Measurements from ENCODE around the gene CCS. TPM values are rescaled to one million over a fixed set of nuclear protein-coding genes. Genes with fewer than 3 reads are reported as not detected.

CCS gene
- total and polyA plus RNA-seq, 9 of the 15 experiments (the other 6 are each of a cell fraction or from before 2014, with no cell fraction given) = 1.1 to 46.6 (median 26.8) TPM

DNA sequence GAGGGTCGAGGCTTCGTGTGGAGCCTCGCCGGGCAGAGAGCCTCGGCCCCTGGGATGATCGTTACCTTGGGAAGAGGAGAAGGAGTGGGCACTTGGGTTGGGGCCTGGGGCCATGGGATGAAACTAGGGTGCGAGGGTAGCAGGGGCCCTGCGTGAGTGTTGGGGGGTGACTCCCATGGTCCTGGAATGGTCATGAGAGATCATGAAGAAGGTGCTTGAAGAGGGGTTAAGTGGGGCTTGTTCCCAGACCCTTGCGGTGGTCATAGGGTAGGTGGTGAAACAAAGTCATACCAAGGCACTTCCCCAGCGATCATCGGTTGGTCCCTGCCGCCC, 284 bp downstream of the CCS start (continued):
- no peak for TF ChIP-seq CHD2 (IDR thresholded peaks at IDR 0.05; ENCODE audit: low read depth, low read length)
- no peak for TF ChIP-seq MXD1 (CRISPR knock-in tag; IDR thresholded peaks at IDR 0.05; ENCODE audit: borderline replicate concordance, poor library complexity, severe bottlenecking)
- no peak; a peak in 1 of 4 replicates for TF ChIP-seq ZNF639 (CRISPR knock-in tag; conservative IDR thresholded peaks at IDR 0.05 in 1 of 2, IDR thresholded peaks at IDR 0.05 in 1 of 2)
- TF ChIP-seq OTX1 (CRISPR knock-in tag; IDR thresholded peaks at IDR 0.05) = 0 out of 2 replicates have a peak, but pooled peaks have one; percentile 79
- TF ChIP-seq POLR2A (conservative IDR thresholded peaks at IDR 0.05) = no peak; the same call in 1 of the 2 replicates
- no peak for TF ChIP-seq ZNF146 (CRISPR knock-in tag; IDR thresholded peaks at IDR 0.05; ENCODE audit: unreplicated experiment)
- no peak for TF ChIP-seq BHLHE40 (IDR thresholded peaks at IDR 0.05; ENCODE audit: low read length)
- TF ChIP-seq NUFIP1 (IDR thresholded peaks at IDR 0.05; ENCODE audit: partially characterized antibody) = no peak
- TF ChIP-seq HDAC2 (IDR thresholded peaks at IDR 0.05) = no peak
- TF ChIP-seq CCAR2 (IDR thresholded peaks at IDR 0.05; ENCODE audit: low read depth, low read length) = no peak
- TF ChIP-seq, protein P1, sequence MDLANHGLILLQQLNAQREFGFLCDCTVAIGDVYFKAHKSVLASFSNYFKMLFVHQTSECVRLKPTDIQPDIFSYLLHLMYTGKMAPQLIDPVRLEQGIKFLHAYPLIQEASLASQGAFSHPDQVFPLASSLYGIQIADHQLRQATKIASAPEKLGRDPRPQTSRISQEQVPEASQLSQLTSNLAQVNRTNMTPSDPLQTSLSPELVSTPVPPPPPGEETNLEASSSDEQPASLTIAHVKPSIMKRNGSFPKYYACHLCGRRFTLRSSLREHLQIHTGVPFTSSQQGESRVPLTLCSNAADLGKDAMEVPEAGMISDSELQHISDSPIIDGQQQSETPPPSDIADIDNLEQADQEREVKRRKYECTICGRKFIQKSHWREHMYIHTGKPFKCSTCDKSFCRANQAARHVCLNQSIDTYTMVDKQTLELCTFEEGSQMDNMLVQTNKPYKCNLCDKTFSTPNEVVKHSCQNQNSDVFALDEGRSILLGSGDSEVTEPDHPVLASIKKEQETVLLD (IDR thresholded peaks at IDR 0.05) = no peak
- no peak for TF ChIP-seq HMG20B (CRISPR knock-in tag; IDR thresholded peaks at IDR 0.05)
- TF ChIP-seq MYBL2 (IDR thresholded peaks at IDR 0.05; ENCODE audit: low read depth) = no peak
- no peak for TF ChIP-seq MYBL2 (CRISPR knock-in tag; IDR thresholded peaks at IDR 0.05; ENCODE audit: borderline replicate concordance)
- no peak for TF ChIP-seq MEIS2 (IDR thresholded peaks at IDR 0.05; ENCODE audit: partially characterized antibody)
- TF ChIP-seq, protein P2, sequence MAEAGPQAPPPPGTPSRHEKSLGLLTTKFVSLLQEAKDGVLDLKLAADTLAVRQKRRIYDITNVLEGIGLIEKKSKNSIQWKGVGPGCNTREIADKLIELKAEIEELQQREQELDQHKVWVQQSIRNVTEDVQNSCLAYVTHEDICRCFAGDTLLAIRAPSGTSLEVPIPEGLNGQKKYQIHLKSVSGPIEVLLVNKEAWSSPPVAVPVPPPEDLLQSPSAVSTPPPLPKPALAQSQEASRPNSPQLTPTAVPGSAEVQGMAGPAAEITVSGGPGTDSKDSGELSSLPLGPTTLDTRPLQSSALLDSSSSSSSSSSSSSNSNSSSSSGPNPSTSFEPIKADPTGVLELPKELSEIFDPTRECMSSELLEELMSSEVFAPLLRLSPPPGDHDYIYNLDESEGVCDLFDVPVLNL (CRISPR knock-in tag; IDR thresholded peaks at IDR 0.05; ENCODE audit: low read depth) = no peak
- peak; percentile 10; the same call in 1 of the 2 replicates for TF ChIP-seq RBFOX2 (IDR thresholded peaks at IDR 0.05; ENCODE audit: low read depth, low read length)
- TF ChIP-seq CAMTA2 (CRISPR knock-in tag; conservative IDR thresholded peaks at IDR 0.05) = no peak
- TF ChIP-seq MCM3 (IDR thresholded peaks at IDR 0.05) = no peak
- TF ChIP-seq MTA1 (IDR thresholded peaks at IDR 0.05; ENCODE audit: borderline replicate concordance) = peak; percentile 49; the same call in 1 of the 2 replicates
- TF ChIP-seq IRF9 (tag; IDR thresholded peaks at IDR 0.05) = no peak
- TF ChIP-seq U2AF1 (optimal IDR thresholded peaks at IDR 0.05; ENCODE audit: low read depth, low read length) = no peak
- TF ChIP-seq ZFX (CRISPR knock-in tag; IDR thresholded peaks at IDR 0.05) = peak; percentile 53
- no peak for TF ChIP-seq NFE2L1 (tag; IDR thresholded peaks at IDR 0.05; ENCODE audit: borderline replicate concordance, low read depth)
- TF ChIP-seq TARDBP (IDR thresholded peaks at IDR 0.05) = no peak
- TF ChIP-seq ZBTB8A (IDR thresholded peaks at IDR 0.05; ENCODE audit: partially characterized antibody) = no peak
- TF ChIP-seq CREBBP (IDR thresholded peaks at IDR 0.05; ENCODE audit: low read depth, low read length) = no peak
- TF ChIP-seq TCF3 (CRISPR knock-in tag; IDR thresholded peaks at IDR 0.05) = no peak
